ENCODE measurements around the gene TENM4.

- no peak for TF ChIP-seq CTCF (IDR thresholded peaks at IDR 0.05; ENCODE audit: borderline replicate concordance, extremely low read depth, low read length, poor library complexity, severe bottlenecking)
- TF ChIP-seq EZH2 (IDR thresholded peaks at IDR 0.05; ENCODE audit: borderline replicate concordance, low read depth, low read length, severe bottlenecking), result no peak
Observed at GRCh38 chr11:79150320-79150719, 290.5 kb downstream of the TENM4 start.

Data from DND-41 (cell line).